ENCODE results near the gene FAM114A2. TPM values are rescaled to one million over a fixed set of nuclear protein-coding genes. Genes with fewer than 3 reads are reported as not detected.
"Not testable (repeated sequence)": the region's sequence is repeated elsewhere in the genome, so short reads cannot be mapped to it uniquely, and the experiment has no call there.

Gene FAM114A2
- total RNA-seq, 1 donor from 2014 or later, result 30.4 TPM

GRCh38 chr5:154071799-154072413 lies 33.2 kb upstream of the FAM114A2 start:
- peaks cover 32% of the 10 kb centered on the region for H3K27me3 Mint-ChIP-seq
- H3K9me3 Mint-ChIP-seq, result no peaks in the 10 kb centered on the region
- no peak overlapping the region for H3K27ac Mint-ChIP-seq
- H3K36me3 Mint-ChIP-seq, result no peaks in the 10 kb centered on the region
- no peaks in the 10 kb centered on the region for H3K4me1 Mint-ChIP-seq (ENCODE audit: unreplicated experiment)
- H3K4me3 Mint-ChIP-seq, result no peak overlapping the region
- no peak for DNase-seq (ENCODE audit: extremely low spot score, unreplicated experiment)
- no peak for TF ChIP-seq CTCF (conservative IDR thresholded peaks at IDR 0.05)

GRCh38 chr5:154069854-154070253 lies 31.1 kb upstream of the FAM114A2 start:
- H3K27me3 Mint-ChIP-seq, result peaks cover 28% of the 10 kb centered on the region
- H3K4me3 Mint-ChIP-seq, result not testable (repeated sequence)

GRCh38 chr5:154065971-154066370 lies 27.3 kb upstream of the FAM114A2 start:
- H3K9me3 Mint-ChIP-seq, result no peaks in the 10 kb centered on the region
- no peak for TF ChIP-seq CTCF (conservative IDR thresholded peaks at IDR 0.05)
- no peak for DNase-seq (ENCODE audit: extremely low spot score, unreplicated experiment)
- peaks cover 8% of the 10 kb centered on the region for H3K27me3 Mint-ChIP-seq
- no peak overlapping the region for H3K27ac Mint-ChIP-seq
- no peak overlapping the region for H3K4me3 Mint-ChIP-seq
- no peaks in the 10 kb centered on the region for H3K36me3 Mint-ChIP-seq
- no peaks in the 10 kb centered on the region for H3K4me1 Mint-ChIP-seq (ENCODE audit: unreplicated experiment)

More at GRCh38 chr5:154069854-154070253, 31.1 kb upstream of the FAM114A2 start:
- DNase-seq (ENCODE audit: extremely low spot score, unreplicated experiment); H3K9me3 Mint-ChIP-seq; H3K36me3 Mint-ChIP-seq; H3K4me1 Mint-ChIP-seq (ENCODE audit: unreplicated experiment): not testable (repeated sequence)
- peak overlapping the region; percentile 26 for H3K27ac Mint-ChIP-seq

- Mint-ChIP-seq H3K27ac (no peak overlapping the region), H3K36me3 (no peaks in the 10 kb centered on the region), H3K27me3 (peaks cover 3% of the 10 kb centered on the region), H3K4me1 (ENCODE audit: unreplicated experiment) (peaks cover 5% of the 10 kb centered on the region), H3K4me3 (no peak overlapping the region), H3K9me3 (no peaks in the 10 kb centered on the region)
- no peak for TF ChIP-seq CTCF (conservative IDR thresholded peaks at IDR 0.05)
- no peak for DNase-seq (ENCODE audit: extremely low spot score, unreplicated experiment)
Observed at GRCh38 chr5:154063372-154063771, 24.7 kb upstream of the FAM114A2 start.

- Mint-ChIP-seq H3K4me3 (no peak overlapping the region), H3K27me3 (peaks cover 3% of the 10 kb centered on the region), H3K27ac (no peak overlapping the region), H3K4me1 (ENCODE audit: unreplicated experiment) (peaks cover 5% of the 10 kb centered on the region), H3K9me3 (no peaks in the 10 kb centered on the region), H3K36me3 (peaks cover 4% of the 10 kb centered on the region)
- no peak for DNase-seq (ENCODE audit: extremely low spot score, unreplicated experiment)
- no peak for TF ChIP-seq CTCF (conservative IDR thresholded peaks at IDR 0.05)
Observed at GRCh38 chr5:154060606-154061005, 21.9 kb upstream of the FAM114A2 start.

GRCh38 chr5:154059583-154059982 lies 20.9 kb upstream of the FAM114A2 start:
- Mint-ChIP-seq H3K27me3 (no peaks in the 10 kb centered on the region), H3K9me3 (no peaks in the 10 kb centered on the region), H3K27ac (no peak overlapping the region), H3K4me1 (ENCODE audit: unreplicated experiment) (peaks cover 5% of the 10 kb centered on the region), H3K4me3 (no peak overlapping the region), H3K36me3 (peaks cover 10% of the 10 kb centered on the region)
- no peak for TF ChIP-seq CTCF (conservative IDR thresholded peaks at IDR 0.05)
- no peak for DNase-seq (ENCODE audit: extremely low spot score, unreplicated experiment)
